K562 (cell line): ENCODE data around the gene MBOAT1.

Experiments used
- FOXP1 ChIP-seq: sonication (generic); formaldehyde crosslinking; IDR thresholded peaks from 2 replicates; pipeline ENCODE4 v1.8.0; 2022; ENCODE audit warnings: mild to moderate bottlenecking, missing genetic modification reagents
- TF ChIP-seq, protein P1 (sequence below): fragments of 450-650 bp; formaldehyde crosslinking; IDR thresholded peaks from 2 replicates; pipeline ENCODE4 v1.4.0; 2022; ENCODE audit warnings: missing genetic modification characterization

DNA sequence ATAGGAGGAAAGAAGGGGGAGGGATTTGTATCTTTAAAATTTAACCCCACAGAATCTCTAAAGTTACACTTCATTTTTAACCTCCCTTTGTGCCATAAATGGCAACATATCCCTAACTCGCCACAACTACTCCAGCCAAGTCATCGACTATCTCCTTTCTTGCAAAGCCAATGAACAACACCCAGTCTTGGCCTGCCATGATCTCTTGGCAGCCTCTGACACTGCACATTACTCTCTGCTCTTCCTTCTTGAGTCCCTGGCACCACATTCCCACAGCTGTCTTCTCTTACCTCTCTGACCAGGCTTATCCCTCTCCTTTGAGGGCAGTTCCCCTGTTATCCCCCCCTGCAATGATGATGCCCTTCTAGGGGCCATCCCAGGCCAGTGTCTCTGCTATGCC lies 42.5 kb downstream of the MBOAT1 start:
- no peak for TF ChIP-seq FOXP1 (CRISPR knock-in tag)
- TF ChIP-seq, protein P1, sequence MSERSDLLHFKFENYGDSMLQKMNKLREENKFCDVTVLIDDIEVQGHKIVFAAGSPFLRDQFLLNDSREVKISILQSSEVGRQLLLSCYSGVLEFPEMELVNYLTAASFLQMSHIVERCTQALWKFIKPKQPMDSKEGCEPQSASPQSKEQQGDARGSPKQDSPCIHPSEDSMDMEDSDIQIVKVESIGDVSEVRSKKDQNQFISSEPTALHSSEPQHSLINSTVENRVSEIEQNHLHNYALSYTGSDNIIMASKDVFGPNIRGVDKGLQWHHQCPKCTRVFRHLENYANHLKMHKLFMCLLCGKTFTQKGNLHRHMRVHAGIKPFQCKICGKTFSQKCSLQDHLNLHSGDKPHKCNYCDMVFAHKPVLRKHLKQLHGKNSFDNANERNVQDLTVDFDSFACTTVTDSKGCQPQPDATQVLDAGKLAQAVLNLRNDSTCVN (CRISPR knock-in tag) = no peak
